Measurements from ENCODE around the gene FOXN1.
"Not testable (repeated sequence)": the region's sequence is repeated elsewhere in the genome, so short reads cannot be mapped to it uniquely, and the experiment has no call there.

The FOXN1 gene

DNA sequence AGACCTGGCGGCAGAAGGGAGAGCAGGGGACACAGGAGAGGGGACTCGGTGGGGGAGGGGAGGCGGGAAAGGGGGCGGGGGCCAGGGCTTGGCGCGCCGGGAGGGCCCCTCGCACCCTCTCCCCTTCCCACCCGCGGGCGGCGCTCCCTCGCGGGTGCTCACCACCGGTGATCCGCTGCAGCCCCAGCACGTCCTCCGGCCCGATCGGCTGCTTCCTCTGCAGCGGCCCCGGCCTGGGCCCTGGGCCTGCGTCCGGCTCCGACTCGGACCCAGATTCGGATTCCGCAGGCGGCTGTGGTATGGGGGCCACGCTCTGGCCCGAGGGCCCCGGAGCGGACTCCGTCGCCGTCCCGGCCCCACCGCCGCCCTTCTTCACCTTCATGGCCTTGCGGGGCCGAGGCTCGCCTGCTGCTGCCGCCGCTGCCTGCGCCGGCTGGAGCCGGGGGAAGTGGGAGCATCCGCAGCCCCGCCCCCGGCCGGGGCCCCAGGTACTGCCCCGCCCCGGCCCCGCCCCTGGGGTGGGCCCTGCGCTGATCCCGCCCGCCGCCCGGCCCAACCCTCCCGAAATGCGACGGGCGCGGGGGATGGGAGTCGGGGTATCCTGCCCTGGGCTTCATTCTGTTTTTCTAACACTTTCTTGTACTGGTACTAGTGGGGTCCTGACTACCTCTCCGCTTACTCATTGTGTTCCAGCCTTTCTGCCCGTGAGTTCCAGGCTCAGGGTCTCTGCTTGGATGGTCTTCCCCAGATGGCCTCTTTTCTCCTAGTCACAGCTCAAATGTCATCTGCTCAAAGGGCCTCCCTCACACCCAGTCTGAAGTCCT lies 46.2 kb downstream of the FOXN1 start, which contains the start of gene UNC119:
TSS of gene UNC119 (minus strand) at position 449 of the 824 bp plus-strand sequence. CDS start at position 382, 67 bp downstream.
- intact Hi-C loops (cut with DNase I): no loop called here
- peak in 41 of 42 donors; percentile 41 to 90 (median 79) for DNase-seq

- intact Hi-C loops (cut with DNase I): no loop called here
- no peak for DNase-seq
Measured at GRCh38 chr17:28553000-28553505, 46.9 kb downstream of the FOXN1 start.

DNA sequence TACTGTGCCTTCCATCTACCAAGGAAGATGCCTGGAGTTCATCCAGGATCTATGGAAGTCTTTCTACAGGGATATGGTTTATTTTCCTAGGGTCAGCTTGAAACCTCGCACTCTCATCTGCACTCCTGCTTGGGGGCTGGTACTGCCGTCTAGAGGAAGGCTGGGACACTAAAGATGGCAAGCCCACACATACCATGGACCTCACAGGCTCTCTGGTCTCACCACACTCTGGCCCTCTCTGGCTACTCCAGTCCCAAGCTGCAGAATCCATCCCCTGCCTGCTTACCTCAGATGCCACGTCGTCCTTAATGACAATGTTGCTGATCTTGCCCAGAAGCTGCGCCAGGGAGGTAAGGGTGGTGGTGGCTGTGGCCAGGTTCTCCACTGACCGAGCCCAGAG lies 48.4 kb downstream of the FOXN1 start:
- no peak for DNase-seq
- intact Hi-C loops (cut with DNase I): loop anchor here (2.0 kb wide), 1 partner anchor 30 kb away; no protein-coding TSS in a partner anchor

DNA sequence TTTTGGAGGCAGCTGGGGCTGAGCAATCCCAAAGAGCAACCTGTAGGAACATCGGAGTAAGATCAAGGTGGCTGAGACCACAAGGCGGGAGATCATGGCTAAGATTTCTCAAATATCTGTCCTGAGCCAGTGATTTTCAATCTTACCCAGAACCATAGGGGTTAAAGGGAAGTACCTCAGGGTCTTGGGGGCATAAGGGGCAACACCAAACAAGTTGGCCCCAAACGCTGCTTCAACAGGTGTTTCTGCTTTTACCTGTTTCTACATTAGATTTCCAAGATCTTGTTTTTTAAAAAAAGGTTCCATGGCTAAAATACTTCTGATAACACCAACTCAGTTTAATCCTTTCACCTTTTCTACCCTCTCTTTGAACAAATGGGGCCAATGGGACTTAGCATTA lies 48.9 kb downstream of the FOXN1 start:
- intact Hi-C loops (cut with DNase I): loop anchor here (2.0 kb wide), 1 partner anchor 30 kb away; no protein-coding TSS in a partner anchor
- no peak for DNase-seq

DNA sequence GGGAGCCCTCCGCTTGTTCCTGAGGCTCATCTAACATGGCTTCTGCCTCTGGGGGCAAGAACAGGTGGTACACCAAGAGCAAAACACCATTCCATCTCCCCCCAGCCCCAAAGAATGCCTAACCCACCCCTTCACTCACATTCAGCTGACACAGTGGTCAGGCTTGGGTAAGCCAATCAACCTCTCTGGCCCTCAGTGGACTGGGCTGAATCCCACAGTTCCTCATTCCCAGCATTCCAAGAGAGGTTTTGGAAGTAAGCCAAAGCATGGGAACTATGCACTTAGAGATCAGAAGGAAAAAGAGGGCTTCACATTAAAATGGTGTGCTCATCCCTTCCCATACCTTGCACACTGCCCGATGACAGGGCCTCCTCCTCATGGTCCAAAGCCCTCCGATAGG lies 57.3 kb downstream of the FOXN1 start:
- DNase-seq: no peak
- intact Hi-C loops (cut with DNase I): no loop called here

DNA sequence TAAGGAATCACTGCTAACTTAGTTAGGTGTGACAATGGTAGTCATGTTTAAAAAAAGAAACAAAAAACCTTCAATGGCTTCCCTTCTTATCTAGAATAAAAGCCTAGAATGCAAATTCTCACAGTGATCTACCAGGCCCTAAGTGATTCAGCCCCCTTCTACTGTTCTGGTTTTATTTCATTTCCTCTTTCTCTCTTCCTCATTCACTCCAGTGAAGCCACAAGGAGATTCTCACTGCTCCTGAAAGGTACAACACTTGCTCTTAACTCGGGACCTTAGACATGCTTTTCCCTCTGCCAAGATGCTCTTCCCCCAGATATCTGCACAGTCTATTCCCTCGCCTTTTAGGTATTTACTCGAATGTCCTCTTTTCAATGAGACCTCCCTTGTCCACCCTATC lies 61.5 kb downstream of the FOXN1 start:
- intact Hi-C loops (cut with DNase I): no loop called here
- no peak for DNase-seq

DNA sequence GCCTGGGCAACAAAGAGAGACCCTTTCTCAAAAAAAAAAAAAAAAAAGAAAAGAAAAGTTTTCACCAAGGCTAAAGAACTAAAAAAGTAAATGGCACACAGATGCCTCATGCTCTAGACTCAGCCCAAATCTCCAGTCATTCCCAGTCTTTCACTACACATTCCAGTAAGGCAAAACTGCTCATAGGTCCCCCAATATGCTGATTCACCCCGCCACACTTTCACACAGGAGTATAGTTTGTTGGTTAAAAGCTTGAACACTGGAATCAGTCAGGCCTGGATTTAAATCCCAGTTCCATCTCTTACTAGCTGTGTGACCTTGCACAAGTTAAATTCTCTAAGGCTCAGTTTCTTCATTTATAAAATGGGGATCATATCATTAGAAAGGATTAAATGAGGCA lies 63.3 kb downstream of the FOXN1 start:
- intact Hi-C loops (cut with DNase I): no loop called here
- DNase-seq: no peak

DNA sequence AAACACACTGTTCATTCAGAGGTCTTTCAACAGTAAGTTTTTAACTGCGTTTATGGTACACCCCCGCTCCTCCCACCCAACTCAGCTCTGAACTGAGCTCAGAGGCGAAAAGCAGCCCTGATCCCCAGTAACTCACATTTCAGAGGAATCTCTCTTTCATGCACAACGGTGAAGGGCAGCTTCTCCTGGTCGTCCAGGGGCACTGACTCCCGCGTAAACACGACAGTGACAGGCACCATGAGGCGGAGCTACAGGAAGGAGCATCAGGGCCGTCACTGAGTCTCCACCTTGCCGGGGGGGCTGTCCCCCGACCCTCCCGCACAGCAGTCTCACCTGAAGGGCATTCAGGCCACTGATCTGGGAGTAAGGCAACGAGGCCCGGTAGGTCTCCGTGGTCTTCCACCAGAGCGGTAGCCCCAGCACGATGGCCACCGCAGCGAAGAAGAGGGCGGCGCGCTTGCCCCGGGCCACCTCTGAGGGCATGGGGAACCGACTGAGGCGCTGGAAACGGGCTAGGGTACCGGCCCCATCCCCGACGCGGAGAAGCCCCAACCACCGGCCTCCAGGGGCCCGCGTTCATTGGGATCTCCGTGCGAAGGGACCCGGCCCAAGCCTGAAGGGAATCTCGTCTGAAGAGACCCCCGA lies 64.7 kb downstream of the FOXN1 start:
- DNase-seq: peak in 37 of 42 donors; percentile 15 to 79 (median 44)
- intact Hi-C loops (cut with DNase I): no loop called here

- intact Hi-C loops (cut with DNase I): no loop called here
- peak; percentile 94 to 99 (median 98) for DNase-seq
Measured at GRCh38 chr17:28571361-28572122, 65.4 kb downstream of the FOXN1 start, which contains the start of gene PIGS. TSS of gene PIGS (minus strand) at chr17:28571524. CDS start at chr17:28571496, 28 bp downstream.

DNA sequence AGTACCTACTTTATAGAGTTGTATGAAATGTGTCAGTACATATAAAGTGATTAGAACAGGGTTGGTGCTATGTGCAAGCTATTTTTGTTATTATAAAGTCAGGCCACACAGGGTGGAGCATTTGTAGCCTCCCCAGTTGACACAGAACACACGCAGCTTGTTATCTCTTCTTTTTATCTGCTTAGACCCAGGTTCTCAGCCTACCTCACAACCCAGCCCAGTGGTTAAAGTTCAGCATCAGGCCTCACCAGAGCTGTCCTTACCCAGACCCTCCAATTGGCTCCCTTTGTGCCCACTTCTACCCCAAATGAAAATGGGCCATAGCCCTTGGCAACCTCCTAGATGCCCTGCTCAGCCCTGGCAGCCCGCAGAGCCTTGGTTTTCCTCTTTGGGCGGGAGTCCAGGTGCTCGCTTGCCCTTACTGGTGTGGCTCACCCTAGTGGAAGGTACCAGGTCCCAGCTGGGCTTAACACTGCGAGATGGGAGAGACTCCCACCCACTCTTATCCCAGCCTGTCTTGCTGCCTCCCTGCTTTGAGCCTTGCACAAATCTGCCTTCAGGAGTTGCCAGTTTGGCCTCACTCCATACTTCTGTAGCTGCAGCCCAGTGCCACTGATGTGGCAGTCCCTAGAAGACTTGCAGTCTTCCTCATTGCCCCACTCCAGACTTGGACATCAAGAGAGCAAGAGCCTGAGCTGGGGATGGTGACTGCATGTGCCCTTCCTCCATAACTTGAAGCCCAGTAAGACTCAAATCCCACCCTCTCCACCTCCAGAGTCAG lies 66.3 kb downstream of the FOXN1 start:
- DNase-seq: peak in 6 of 42 donors; percentile 7 to 50 (median 20)
- intact Hi-C loops (cut with DNase I): no loop called here

DNA sequence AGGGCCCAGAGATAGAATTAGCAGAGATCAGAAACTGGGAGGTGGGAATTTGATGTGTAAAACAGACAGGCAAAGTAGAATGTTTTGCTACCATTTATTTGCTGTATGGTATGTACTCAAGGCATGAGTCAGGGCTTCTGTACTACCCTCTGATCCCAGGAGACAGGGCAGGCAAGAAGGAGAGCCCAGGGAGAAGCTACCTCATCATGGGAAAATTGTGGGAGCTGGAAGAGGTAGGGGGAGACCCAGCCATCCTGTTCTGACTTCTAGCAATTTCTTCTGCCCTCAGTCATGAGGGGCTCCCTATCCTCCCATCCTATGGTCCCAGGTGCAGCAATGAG lies 66.9 kb downstream of the FOXN1 start:
- intact Hi-C loops (cut with DNase I): no loop called here

GRCh38 chr17:28573521-28573920 lies 67.4 kb downstream of the FOXN1 start:
- intact Hi-C loops (cut with DNase I): no loop called here

More for the DNA sequence above, 66.9 kb downstream of the FOXN1 start:
- DNase-seq: no peak

GRCh38 chr17:28573966-28574480 lies 67.9 kb downstream of the FOXN1 start:
- no peak for DNase-seq
- intact Hi-C loops (cut with DNase I): no loop called here

More at GRCh38 chr17:28573521-28573920, 67.4 kb downstream of the FOXN1 start:
- no peak for DNase-seq

GRCh38 chr17:28574526-28574925 lies 68.4 kb downstream of the FOXN1 start:
- no peak for DNase-seq
- intact Hi-C loops (cut with DNase I): no loop called here

DNA sequence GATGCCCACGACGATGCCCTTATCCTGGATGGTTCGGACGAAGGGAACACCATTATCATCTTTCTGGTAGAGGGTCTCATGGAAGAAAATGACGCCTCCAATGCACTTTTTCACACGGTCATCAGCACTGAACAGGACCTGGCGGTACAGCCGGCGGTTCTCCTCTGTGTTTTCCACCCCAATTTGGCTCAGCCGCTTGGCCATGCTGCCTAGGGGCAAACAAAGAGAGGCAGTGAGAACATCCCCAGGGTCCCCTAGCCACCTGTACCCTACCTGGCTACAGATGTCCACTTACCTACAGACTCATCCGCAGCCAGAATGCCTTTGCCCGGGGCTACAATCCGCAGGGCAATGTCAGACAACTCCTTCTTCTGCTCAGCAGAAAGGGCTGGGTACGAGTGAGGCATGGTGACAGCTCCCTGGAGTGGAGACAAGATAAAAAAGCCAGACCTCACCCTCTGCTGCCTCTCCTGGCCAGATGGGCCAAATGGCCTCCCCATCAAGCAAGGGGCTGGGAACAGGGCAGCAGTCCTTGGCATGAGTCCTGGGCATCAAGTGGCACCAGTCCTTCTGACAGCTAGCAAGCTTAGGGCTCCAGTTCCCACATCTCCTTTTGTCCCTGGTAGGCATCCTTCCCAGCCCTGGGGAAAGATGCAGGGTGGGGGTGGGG lies 69.1 kb downstream of the FOXN1 start:
- intact Hi-C loops (cut with DNase I): no loop called here
- peak in 38 of 42 donors; percentile 19 to 78 (median 51) for DNase-seq

DNA sequence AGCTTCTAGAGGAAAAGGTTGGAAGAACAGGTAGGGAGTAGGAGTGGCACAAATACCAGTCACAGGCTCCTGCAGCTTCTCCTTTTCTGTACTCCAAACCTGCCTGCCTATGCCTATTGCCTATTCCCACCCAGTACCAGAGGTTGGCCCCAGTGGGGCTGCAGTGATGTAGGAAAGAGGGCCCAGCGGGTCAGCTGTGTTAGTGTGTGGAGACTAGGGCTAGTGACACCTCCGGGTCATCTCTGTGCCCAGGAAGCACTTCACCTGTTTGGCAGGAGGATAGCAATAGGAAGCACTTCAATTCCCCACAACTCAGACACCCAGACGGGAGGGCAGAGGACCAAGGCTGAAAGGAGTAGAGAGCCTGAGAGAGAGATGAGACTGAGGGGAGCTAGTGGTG lies 69.9 kb downstream of the FOXN1 start:
- DNase-seq; intact Hi-C loops (cut with DNase I): not testable (repeated sequence)

DNA sequence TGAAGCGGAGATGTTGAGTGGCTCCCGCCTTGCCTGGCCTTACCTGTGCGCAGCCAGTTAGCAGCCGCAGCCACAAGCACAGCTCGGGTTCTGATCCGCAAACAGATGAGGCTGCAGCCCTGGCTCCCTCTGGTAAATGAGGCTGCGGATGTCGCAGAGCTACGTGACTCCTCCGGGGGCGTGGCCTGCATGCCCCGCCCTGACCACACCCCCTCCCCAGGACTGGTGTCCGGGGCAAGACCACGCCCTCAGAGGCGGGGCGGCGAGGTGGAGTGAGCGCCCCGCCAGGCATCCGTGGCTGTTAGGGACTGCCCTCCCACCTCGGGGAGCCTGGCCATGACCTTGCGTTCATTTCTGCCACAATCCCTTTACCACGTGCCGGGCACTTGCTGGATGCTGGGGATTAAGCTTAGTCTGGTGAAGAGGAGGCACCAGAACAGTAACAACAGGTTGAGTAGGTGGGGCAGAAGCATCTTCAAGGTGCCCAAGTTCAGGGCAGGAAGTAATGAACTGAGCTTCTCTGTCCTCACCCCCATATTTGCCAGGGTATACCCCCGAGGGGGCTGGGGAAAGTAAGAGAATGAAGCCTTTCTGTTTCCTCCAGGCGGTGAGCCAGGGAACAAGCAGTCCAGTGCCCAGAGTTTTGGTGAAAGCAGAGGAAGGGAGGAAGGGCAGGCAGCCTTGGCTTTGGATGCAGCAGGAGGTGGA lies 70.8 kb downstream of the FOXN1 start, which contains the start of gene ALDOC:
TSS of gene ALDOC (minus strand) at position 138 of the 708 bp plus-strand sequence. CDS start 1,363 bp downstream, outside the sequence.
- peak; percentile 93 to 99 (median 97) for DNase-seq
- intact Hi-C loops (cut with DNase I): no loop called here

All from head of caudate nucleus (tissue), 42 donors.